ENCODE results near the gene ALOXE3.
"Not testable (repeated sequence)": the region's sequence is repeated elsewhere in the genome, so short reads cannot be mapped to it uniquely, and the experiment has no call there.

Gene ALOXE3

DNA sequence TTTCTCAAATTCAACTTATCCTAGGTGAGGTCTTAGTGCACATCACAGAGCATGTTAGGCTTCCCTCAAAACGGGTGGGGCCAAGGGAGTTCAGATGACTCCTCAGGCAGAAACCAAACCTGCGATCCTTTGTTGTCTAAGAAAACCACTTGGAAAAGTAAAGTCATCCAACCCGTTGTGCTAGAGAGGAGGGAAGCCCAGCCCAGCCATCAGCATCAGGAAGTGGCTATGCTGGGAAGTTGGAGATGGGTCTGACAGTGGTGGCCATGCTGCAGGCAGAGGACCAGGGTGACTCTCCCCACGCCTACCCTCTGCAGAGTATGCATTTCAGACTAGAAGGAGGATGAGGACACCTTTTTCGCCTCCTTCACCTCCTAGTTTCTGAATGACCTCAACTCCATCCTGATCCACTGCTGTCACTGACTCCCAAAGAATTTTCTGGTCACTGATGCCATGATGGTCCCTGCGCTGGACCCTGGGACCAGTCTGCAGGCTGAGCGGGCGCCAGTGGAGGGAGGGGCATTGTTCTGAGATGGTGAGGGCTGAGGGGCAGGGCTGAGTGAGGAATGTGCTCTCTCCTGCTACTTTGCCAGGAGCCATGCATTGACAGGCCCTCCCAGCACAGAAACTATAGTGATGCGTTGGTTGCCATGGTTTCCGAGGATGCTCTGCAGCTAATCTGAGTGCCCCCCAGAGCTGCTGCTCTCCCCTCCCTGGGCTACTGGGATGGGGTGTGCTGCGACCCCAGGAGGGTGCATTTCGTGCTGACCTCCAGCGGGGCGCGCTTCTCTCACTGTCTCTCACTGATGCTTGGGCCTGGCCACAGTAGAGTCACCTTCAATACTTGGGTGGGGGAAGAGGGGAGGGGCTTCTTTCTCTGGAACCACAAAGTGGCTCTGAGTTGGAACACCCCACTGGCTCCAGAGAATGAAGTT lies 51.2 kb downstream of the ALOXE3 start:
- DNase-seq = no peak

DNA sequence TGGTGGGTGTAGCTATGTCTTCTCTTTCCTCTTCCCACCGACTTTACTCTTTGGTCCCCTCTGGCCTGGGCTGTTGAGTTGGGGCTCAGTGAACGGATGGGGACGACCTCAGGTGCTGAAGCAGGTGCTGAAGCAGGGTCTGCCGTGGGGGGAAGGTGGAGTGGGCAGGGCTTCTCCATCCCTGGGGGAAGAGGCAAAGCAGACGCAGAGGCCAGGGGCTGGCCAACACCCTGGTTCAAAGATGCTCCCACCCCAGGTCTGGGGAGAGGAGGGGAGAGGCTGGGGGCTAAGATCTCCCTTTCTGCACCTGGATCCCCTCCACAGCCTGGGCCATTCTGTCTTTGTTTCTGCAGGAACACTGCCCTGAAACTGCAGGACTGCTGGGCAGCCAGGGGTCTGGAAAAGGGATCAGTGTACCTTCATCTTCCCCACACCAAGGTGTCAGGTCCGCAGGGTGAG lies 53.7 kb downstream of the ALOXE3 start:
- no peak for DNase-seq

DNA sequence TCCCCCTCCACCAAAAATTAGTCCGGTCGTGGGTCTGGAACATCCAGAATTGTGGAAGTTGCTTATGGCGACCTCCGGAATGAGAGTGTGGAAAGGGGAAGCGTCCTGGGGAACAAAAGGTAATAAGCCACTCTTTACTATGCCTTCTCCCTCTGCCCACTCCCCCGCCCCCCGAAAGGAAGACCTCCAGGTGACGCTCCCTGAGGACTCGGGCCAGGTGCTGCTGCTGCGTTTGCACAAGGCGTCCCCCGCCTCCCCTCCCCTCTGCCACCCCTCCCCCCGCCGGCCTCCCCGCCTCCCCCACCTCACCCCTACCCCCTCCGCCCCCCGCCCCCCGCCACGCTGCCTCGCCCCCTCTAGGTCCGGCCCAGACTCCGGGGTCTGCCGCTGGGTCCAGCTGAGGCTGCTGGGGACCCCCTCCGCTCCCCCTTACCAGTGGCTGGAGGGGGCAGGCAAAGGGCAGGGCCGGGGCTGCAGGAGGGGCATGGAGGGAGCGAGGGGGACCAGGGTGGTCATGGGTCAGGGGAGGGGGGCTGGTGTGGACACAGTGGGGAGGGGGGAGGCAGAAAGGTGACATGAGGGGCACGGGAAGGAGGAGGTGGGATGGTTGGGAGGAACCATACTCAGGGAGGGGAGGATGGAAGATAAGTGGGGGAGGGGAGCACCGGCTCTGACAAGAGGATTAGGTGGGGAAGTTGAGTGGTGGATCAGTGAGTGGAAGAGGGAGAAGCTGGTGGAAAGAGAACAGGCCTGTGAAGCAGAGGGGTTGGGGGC lies 54.4 kb downstream of the ALOXE3 start:
- no peak for DNase-seq

DNA sequence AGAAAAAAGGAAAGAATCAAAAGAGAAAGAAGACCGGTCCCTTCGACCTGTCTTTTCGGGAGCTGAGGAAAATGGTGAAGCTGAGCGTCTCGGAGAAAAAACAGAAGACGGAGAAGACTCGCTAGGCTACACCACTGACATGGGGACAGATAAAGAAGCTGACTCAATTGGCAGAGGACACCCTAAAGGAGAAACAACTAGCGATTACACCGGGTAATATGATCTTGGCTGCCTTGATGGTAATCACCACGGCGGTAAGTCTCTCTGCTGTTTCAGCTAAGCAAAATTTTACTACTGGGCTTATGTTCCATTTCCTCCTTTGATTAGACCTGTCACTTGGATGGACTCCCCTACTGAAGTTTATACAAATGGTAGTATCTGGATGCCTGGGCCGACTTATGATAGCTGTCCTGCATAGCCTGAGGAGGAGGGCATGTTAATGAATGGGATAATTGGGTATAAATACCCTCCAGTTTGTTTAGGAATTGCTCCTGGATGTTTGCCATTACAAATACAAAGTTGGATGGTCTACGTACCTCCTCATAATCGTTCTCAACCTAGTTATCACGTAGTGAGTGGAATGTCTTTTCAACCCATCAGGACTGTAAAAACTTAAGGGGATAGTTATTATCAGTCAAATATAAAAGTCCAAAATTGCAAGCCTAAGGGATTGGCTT lies 55.4 kb downstream of the ALOXE3 start:
- no peak for DNase-seq

DNA sequence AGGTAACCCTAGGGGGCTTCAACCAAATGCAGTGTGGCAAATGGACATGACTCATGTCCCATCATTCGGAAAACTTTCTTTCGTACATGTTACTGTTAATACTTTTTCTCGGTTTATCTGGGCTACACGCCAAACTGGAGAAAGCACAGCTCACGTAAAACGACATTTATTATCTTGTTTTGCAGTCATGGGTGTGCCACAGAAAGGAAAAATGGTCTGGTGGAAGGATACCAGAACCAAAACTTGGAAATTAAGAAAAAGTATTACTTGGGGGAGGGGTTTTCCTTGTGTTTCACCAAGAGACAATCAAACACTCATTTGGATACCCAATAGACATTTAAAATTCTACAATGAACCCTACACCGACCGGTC lies 55.9 kb downstream of the ALOXE3 start:
- no peak for DNase-seq

DNA sequence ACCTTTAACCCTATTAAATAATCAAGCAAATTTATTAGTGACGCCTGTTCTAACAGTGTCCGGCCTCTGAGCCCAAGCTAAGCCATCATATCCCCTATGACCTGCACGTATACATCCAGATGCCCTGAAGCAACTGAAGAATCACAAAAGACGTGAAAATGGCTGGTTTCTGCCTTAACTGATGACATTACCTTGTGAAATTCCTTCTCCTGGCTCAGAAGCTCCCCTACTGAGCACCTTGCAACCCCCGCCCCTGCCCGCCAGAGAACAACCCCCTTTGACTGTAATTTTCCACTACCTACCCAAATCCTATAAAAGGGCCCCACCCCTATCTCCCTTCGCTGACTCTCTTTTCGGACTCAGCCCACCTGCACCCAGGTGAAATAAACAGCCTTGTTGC lies 56.5 kb downstream of the ALOXE3 start:
- DNase-seq = not testable (repeated sequence)

DNA sequence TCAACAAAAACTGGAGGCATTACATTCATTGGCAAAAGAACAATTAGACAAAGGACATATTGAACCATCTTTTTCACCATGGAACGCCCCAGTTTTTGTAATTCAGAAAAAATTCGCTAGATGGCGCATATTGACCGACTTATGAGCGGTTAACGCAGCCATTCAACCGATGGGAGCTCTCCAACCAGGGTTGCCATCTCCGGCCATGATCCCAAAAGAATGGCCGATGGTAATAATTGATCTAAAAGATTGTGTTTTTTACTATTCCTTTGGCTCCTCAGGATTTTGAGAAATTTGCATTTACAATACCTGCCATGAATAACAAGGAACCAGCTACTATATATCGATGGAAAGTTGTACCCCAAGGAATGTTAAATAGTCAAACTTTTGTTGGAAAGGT lies 58.0 kb downstream of the ALOXE3 start:
- DNase-seq = peak; percentile 12

DNA sequence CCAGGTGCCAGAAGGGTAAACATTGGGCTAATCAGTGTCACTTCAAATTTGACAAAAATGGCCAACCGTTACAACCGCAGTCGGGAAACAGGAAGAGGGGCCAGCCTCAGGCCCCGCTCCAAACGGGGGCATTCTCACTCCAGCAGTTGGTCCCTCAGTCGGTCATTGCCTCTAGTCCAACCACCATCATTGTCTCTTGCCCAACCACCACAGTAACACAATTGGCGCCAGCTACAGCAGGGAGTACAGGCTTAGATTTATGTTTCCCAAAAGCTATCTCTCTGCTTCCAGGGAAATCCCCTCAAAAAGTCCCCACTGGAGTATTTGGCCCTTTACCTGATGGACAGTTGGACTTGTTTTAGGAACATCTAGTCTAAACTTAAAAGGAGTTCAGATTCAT lies 59.2 kb downstream of the ALOXE3 start:
- no peak for DNase-seq

DNA sequence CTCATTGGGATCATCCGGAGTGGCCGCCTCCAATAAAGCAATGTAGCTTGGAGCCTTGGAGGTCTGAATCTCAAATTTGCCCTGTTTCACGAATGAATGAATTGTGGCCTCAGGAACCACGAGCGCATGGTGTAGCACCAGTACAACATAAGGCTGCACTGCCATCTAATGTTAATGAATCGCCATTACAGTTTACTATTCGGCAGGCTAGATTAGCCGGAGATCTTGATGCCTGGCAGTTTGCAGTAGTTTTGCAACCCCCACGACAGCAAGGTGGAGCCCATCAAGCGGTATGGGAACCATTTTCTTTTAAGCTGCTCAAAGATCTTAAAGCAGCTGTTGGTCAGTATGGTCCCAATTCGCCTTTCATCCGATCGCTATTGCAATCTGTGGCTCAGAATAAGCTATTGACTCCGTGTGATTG lies 60.6 kb downstream of the ALOXE3 start:
- peak; percentile 37 for DNase-seq

DNA sequence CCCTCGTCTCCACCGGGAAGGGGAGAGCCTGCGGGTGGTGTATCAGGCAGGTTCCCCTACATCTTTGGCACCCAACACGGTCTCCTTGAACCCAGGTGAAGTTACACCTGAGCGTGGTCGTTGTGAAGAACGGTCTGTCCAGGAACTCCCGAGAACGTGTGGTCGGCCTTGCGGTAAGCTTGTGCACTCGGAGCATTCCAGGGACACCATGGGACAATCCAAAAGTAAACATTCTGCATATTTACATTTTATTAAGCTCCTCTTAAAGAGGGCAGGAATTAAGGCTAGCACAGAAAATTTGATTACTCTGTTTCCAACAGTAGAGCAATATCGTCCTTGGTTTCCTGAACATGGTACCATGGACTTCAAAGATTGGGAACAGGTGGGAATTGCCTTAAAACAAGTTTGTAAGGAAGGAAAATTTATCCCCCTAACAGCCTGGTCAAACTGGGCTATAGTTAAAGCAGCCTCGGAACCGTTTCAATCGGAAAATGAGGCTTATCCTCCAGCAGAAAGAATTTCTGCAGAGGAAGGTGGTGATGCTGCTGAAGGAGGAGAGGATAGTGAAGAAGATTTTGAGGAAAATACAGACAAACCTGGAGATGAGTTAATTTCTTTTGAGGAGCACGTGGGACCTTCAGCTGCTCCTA lies 61.2 kb downstream of the ALOXE3 start:
- no peak for DNase-seq

DNA sequence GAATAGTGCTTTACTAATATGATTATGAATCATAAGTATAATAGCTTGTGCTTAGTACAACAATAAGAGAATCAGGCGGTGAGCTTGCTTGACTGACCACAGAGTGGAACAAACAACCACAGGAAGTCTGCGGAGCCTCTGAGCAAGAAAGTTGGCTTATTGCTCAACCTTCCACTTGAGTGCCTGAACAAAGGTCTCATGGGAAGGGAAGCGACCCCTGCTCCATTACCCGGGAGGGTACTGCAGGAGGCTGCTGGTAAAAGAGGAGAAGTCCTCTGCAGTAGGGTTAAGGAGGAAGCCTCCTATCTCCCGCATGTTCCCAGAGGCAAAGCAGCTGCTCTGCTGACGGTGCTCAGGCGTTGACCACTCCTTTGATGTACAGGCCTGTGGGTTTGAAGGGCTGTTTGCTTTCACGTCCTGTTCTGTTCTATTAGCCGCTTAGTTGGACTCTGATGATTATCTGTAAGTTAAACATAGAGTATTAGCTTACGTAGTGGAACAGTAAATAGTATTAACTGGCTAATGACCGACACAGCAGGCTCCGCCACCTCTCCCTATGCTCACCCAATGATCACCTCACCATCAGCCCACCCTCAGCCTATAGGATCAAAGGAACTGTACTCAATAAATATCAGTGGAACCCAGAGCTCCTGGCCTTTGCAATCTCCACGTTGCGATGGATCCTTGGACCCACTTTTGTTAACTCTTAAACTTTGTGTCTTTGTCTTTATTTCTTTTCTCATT lies 61.9 kb downstream of the ALOXE3 start:
- no peak for DNase-seq

DNA sequence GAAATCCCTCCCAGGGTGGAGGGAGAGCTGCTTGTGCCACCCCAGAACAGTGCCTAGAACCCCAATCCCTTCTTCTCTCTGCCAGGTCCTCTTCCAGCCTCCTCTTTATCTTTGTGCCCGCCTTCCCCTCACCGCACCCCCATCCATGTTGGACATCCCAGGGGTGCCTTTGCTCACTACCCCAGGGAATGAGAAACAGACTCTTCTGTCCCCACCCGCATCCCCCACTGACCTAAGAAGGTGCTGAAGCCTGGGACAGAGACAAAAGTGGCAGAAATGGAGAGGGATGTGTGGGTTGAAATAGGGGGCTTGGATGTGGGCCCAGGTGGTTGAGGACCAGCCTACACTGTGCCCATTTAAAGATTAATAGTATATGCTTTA lies 62.5 kb downstream of the ALOXE3 start:
- DNase-seq = no peak

DNA sequence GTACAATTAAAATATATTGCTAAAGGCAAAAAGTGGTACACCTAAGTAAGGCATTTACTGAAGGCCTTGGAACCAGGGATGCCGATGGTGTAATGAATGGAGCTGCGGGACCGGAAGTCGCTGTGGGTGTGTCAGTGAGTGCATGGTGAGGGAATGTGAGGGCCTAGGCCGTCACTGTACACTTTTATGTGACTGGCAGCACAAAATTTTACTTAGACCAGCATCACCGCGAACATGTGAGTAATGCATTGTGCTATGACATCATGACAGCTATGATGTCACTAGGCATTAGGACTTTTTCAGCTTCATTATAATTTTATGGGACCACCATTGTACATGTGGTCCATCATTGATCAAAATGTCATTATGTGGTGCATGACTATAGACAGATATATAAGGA lies 64.7 kb downstream of the ALOXE3 start:
- no peak for DNase-seq

DNA sequence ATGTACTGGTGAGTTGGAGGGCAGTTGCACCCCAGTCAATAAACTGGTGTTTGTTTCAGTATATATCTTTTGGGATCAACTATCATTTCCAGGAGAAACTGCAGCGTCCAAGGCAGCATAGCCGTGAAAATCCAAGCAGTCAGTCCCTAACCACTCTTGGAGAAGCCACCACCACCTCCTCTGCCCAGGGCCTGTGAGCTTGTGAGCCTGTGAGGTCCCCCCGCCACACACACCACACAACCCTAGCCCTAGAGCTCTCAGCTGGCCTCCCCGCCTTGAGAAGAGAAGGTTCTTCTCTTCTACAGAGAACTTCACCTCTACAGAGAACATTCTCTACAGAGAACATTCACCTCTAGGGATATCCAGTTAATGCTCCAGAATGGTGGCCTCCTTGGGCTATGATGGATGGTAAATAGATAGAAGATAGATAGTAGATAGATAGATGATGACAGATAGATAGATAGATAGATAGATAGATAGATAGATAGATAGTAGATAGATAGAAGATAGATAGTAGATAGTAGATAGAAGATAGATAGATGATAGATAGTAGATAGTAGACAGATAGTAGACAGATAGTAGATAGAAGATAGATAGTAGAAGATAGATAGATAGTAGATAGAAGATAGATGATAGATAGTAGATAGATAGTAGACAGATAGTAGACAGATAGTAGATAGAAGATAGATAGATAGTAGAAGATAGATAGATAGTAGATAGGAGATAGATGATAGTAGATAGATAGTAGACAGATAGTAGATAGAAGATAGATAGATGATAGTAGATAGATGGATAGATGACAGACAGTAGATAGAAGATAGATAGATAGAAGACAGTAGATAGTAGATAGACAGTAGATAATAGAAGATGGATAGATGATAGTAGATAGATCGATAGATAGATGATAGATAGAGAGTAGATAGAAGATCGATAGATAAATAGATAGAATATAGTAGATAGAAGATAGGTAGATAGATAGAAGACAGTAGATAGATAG lies 65.8 kb downstream of the ALOXE3 start:
- no peak for DNase-seq

DNA sequence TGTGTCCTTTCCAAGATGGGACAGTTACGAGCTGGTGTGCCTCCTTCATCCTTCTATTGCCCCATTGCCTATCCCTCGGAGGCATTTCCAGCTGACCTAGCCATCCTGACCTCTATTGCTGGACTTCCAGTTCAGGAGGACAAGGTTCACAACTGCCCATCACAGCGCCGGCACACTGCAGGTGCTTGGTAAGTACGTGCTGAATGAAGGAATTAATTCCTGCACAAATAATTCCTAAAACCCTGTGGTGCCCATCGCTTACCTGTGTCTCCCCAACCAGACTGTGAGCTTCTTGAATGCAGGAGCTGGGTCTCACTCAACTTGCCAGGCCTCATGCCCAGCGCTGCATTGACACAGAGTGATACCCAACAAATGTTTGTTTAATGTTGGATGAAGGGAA lies 66.5 kb downstream of the ALOXE3 start:
- no peak for DNase-seq

DNA sequence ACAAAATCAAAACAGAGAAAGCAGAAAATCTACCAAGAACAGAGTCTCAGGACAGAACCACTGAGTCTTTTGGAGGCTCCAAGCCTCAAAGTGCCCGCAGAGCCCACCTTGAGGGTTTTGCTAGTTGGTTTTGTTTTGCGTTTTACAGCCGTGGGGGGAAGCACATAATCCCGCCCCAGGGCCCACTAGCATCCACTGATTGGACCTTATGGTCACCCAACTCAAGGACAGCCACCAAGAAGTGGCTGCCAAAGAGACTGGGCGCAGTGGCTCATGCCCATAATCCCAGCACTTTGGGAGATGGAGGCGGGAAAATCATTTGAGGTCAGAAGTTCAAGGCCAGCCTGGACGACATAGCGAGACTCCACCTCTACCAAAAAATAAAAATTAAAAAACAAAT lies 69.6 kb downstream of the ALOXE3 start:
- no peak for DNase-seq

DNA sequence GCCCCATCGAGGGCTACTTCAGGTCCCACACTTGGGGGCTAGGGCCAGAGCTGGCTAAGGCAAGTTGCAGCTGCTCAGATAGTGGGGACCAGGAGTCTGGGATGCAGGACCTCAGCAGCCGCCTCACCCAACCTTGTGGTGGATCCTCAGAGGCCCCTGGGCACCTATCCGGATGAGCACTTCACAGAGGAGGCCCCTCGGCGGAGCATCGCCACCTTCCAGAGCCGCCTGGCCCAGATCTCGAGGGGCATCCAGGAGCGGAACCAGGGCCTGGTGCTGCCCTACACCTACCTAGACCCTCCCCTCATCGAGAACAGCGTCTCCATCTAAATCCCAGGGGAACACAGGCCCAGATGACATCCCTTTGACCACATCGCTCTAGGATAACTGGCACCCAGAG lies 70.1 kb downstream of the ALOXE3 start:
- DNase-seq = no peak

DNA sequence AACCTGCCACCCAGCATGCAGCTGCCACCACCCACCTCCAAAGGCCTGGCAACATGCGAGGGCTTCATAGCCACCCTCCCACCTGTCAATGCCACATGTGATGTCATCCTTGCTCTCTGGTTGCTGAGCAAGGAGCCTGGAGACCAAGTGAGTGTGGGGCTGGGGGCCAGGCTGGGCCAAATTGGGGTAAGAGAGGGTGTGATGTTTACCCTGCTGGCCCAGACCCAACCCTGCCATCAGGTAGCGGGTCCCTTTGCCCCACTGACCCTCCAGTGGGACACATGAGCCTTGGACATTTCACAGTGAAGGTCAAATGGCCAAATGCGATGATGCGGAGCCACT lies 70.6 kb downstream of the ALOXE3 start:
- no peak for DNase-seq

DNA sequence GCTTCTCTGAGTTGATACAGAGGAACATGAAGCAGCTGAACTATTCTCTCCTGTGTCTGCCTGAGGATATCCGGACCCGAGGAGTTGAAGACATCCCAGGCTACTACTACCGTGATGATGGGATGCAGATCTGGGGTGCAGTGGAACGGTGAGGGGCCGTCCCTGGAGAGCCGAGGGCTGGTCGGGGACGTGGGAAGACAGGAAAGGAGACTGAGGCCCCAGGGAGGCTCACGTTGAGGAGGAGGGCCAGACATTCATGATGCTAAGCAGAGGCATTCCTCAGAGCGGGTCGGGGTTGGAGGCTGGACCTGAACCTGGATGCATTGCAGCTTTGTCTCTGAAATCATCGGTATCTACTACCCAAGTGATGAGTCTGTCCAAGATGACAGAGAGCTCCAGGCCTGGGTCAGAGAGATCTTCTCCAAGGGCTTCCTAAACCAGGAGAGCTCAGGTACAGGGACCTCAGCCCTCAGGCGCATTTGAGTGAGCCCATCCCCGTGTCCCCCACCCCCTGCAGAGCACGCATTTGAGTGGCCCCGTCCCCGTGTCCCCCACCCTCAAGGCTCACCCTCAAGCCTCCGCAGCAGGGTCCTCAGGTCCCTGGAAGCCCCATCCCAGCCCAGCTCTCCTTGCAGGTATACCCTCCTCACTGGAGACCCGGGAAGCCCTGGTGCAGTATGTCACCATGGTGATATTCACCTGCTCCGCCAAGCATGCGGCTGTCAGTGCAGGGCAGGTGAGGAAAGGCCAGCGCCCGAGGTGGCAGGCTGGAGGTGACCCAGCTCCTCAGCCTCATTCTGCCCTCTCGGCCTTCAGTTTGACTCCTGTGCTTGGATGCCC lies 71.2 kb downstream of the ALOXE3 start:
- no peak for DNase-seq

DNA sequence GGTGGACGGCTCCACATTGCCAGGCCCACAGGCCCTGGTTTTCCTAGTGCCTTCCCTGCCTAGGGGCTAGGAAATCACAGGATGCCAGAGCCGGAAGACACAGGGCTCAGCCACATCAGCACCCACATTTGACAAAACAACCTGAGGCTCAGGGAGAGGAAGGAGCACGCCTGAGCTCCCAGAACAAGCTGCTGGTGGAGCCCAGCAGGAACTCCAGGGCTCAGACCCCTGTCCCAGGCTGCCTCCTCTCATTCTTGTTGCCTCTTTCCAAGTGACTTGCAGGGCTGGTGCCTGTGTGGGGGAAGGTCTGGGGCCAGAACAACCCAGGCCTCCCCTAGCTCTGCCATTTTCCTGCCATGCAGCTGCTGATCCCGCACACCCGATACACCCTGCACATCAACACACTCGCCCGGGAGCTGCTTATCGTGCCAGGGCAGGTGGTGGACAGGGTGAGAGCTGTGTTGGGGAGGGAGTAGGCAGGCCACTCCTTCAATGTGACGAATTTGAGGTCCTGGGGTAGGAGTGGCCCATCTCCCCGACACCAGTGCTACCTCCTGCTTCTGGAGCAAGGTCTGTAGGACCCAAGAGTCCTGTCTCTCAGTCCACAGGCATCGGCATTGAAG lies 71.9 kb downstream of the ALOXE3 start:
- DNase-seq = no peak

Data from DMS 273 treated with DMSO at 0.1 percent for 48 hours (cell line).